Inflammatory macrophage (primary cell): Measurements from ENCODE around the gene TAS1R2.

ENCODE experiments used
- DNase-seq, 2 donors: peaks; one replicate each; pipeline ENCODE4 v3.0.0-alpha.2; 2020 to 2022

TAS1R2 gene

GRCh38 chr1:18796950-18797349 is 62.5 kb downstream of the TAS1R2 start:
- no peak for DNase-seq

- no peak for DNase-seq
Measured at GRCh38 chr1:18795002-18795689, 64.3 kb downstream of the TAS1R2 start.

DNA sequence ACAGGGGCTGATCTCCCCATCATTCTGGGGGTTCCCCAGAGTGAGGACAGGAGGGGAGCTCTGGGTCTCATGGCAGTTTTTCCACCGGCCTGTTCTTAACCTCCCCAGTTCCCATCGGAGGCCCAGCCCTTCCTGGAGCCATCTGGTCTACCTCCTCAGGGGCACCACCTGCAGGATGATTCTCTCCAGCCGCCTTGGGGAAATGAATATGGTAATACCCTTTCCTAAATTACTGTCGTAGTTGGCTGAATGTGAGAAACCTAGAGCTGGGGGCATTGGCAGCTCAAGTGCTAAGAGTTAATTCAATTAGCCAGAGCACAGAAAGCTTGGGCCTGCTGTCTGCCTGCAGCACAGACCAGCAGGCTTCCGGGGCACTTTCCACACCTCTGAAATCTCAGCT is 64.9 kb downstream of the TAS1R2 start:
- no peak for DNase-seq

DNA sequence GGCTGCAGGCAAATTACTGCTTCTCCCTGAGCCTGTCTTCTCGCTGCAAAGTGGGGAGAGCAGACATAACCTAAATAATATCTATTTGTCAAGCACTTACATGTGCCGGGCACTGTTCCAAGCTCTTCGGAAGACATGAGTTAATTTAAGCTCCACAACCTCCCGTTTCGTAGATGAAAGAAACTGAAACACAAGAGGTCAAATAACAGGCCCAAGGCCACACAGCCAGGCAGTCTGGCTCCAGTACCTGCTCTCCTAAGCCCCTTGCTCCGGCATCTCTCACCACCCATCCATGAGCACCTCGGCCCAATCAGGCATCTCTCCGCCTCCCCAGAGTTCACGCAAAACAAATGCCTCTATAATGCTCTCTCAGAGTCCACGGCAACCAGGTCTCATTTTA is 65.4 kb downstream of the TAS1R2 start:
- DNase-seq: no peak

DNA sequence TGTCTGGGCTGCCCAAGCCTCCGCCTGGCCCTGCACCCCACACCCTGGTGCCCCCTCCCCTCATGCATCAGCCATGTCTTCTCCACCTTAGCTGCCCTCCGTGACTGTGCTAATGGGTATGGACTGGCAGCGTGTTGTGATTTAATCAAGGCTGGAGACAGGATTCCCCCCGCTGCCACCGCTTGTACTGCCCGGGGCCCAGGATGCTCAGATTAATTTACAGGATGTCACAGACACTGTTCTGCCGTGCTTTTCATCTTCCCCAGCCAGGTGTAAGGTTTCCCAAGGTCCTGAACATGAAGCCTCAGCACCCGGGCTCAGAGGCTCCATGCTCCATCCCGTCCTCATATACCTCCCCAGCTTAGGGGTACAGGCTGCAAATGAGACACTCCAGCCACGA is 66.3 kb downstream of the TAS1R2 start:
- DNase-seq: no peak

DNA sequence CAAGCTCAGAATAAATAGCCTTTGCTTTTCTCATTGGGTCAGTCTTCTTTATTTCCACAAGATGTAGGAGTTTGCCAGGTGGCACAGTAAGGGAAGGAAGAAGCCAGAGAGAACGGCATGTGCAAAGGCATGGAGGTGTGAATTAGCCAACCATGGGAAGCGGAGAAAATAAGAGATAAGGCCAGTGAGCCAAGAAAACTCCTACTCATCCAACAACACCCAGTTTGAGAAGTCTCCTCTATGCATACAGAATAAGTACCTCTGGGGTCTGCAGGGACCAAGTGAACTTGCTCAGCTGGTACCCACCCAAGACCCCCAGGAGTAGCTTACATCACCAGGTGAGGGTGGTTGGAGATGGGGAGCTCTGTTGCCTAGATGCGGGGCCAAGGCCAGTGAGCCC is 66.7 kb downstream of the TAS1R2 start:
- no peak for DNase-seq
